Stimulated activated CD4-positive, alpha-beta T cell treated with anti-CD3 and anti-CD28 coated beads, Interleukin-4, amount 100 ng/mL, for 24 hours (primary cell): Measurements from ENCODE around the gene HES1.
"Not testable (repeated sequence)": the region's sequence is repeated elsewhere in the genome, so short reads cannot be mapped to it uniquely, and the experiment has no call there.

Source experiments
- DNase-seq: peaks from one replicate; pipeline ENCODE4 v3.0.0-alpha.2; 2020

Gene HES1

GRCh38 chr3:194128919-194129295, 7.0 kb upstream of the HES1 start:
- DNase-seq = not testable (repeated sequence)

- DNase-seq = no peak
Observed at GRCh38 chr3:194129581-194130133, 6.3 kb upstream of the HES1 start.

GRCh38 chr3:194130188-194130587, 5.8 kb upstream of the HES1 start:
- DNase-seq = no peak

- no peak for DNase-seq
Observed at GRCh38 chr3:194130807-194131589, 5.0 kb upstream of the HES1 start.

- no peak for DNase-seq
Observed at GRCh38 chr3:194132465-194133286, 3.3 kb upstream of the HES1 start.

GRCh38 chr3:194133661-194134230, 2.2 kb upstream of the HES1 start:
- DNase-seq = peak; percentile 28

- DNase-seq = peak; percentile 50
Observed at GRCh38 chr3:194134231-194134756, 1.7 kb upstream of the HES1 start.

GRCh38 chr3:194134757-194135515, 1.0 kb upstream of the HES1 start:
- DNase-seq = peak; percentile 83

GRCh38 chr3:194135516-194135805, 487 bp upstream of the HES1 start:
- DNase-seq = no peak

GRCh38 chr3:194136519-194137007, 615 bp downstream of the HES1 start:
- no peak for DNase-seq

- peak; percentile 16 for DNase-seq
Observed at GRCh38 chr3:194137008-194137505, 1.1 kb downstream of the HES1 start.

GRCh38 chr3:194137506-194138474, 1.8 kb downstream of the HES1 start:
- DNase-seq = peak; percentile 29

- DNase-seq = no peak
Observed at GRCh38 chr3:194138732-194139070, 2.8 kb downstream of the HES1 start.

- no peak for DNase-seq
Observed at GRCh38 chr3:194139071-194139813, 3.3 kb downstream of the HES1 start.

- no peak for DNase-seq
Observed at GRCh38 chr3:194139814-194140391, 4.0 kb downstream of the HES1 start.

- peak; percentile 15 for DNase-seq
Observed at GRCh38 chr3:194140520-194141414, 4.8 kb downstream of the HES1 start.

- DNase-seq = peak; percentile 67
Observed at GRCh38 chr3:194141415-194142155, 5.6 kb downstream of the HES1 start.
